ENCODE data around the gene GMCL1.

DNA sequence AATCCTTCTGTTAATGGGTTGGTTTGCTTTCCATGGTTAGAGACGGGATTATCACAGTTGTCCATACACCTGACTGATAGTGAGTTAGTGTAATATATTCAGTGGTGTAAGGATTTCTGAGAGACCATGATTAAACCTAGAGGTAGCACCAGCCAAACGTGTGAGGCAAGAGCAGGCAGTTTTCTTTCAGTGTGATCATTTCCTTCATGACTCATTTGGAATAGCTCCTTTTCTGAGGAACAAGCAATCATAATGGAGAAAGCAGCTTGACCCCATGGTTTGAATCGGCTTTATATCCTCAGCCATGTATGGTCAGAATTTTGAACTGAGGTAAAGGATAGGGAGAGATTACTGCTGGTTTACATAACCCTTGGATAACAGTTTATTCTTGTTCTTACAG is 88.4 kb downstream of the GMCL1 start:
- TF ChIP-seq, protein P1, sequence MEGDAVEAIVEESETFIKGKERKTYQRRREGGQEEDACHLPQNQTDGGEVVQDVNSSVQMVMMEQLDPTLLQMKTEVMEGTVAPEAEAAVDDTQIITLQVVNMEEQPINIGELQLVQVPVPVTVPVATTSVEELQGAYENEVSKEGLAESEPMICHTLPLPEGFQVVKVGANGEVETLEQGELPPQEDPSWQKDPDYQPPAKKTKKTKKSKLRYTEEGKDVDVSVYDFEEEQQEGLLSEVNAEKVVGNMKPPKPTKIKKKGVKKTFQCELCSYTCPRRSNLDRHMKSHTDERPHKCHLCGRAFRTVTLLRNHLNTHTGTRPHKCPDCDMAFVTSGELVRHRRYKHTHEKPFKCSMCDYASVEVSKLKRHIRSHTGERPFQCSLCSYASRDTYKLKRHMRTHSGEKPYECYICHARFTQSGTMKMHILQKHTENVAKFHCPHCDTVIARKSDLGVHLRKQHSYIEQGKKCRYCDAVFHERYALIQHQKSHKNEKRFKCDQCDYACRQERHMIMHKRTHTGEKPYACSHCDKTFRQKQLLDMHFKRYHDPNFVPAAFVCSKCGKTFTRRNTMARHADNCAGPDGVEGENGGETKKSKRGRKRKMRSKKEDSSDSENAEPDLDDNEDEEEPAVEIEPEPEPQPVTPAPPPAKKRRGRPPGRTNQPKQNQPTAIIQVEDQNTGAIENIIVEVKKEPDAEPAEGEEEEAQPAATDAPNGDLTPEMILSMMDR (conservative IDR thresholded peaks at IDR 0.05; ENCODE audit: low read length), result no peak
- no peak for TF ChIP-seq EZH2phosphoT487 (IDR thresholded peaks at IDR 0.05; ENCODE audit: borderline replicate concordance)
